A549 (cell line): ENCODE data around the gene ATP2C2. TPM values are rescaled to one million over a fixed set of nuclear protein-coding genes. Genes with fewer than 3 reads are reported as not detected.

Source experiments
- ATAC-seq, 2 experiments: fragments of 200-7000 bp in 1 of 2; fragments of >200 bp in 1 of 2; cut with Nextera tagmentation in 1 of 2; cut with Tn5 transposase in 1 of 2; 3 replicates each; pipeline versions ENCODE4 v1.8.0 to v1.9.1; 2018 to 2020; ENCODE audit warnings: mild to moderate bottlenecking in 1 of 2, moderate library complexity in 1 of 2
- CTCF ChIA-PET: fragments of 300-600 bp; sonication (Branson Sonifier 250); formaldehyde crosslinking; extraction: SDS; loops from one replicate; lab custom pipeline; 2021; ENCODE audit warnings: antibody characterized with exemption, inconsistent platforms; lab: Yijun Ruan, JAX
- POLR2A ChIA-PET: fragments of 350-600 bp; formaldehyde crosslinking; extraction: SDS; loops from one replicate; lab custom pipeline; 2021; ENCODE audit warnings: antibody characterized with exemption, inconsistent platforms; lab: Yijun Ruan, JAX
- DNase-seq, 2 experiments: peaks; one replicate each; pipeline versions ENCODE4 v3.0.0 to v3.0.0-alpha.2; 2011 to 2016; ENCODE audit warnings: low read depth in 1 of 2, low spot score in 1 of 2
- FAIRE-seq: peaks from 2 replicates; lab custom pipeline; 2011; peaks lifted over from hg19 to GRCh38; lab: Jason Lieb, UNC
- H3K27ac ChIP-seq, 2 experiments: fragments of >200 bp; sonication (Bioruptor Twin); formaldehyde crosslinking; 3 replicates each; pipeline ENCODE4 v1.5.1; 2016 to 2017
- H3K4me1 ChIP-seq: fragments of >200 bp; sonication (Bioruptor Twin); formaldehyde crosslinking; 3 replicates; pipeline ENCODE4 v1.6.1; 2016
- H3K4me2 ChIP-seq: fragments of >200 bp; sonication (Bioruptor Twin); formaldehyde crosslinking; 3 replicates; pipeline ENCODE4 v1.6.1; 2016
- H3K4me3 ChIP-seq: fragments of >200 bp; sonication (Bioruptor Twin); formaldehyde crosslinking; 3 replicates; pipeline ENCODE4 v1.5.1; 2016
- H3K9me3 ChIP-seq: fragments of >200 bp; sonication (Bioruptor Twin); formaldehyde crosslinking; 3 replicates; pipeline ENCODE4 v1.6.1; 2016
- ATOH8 ChIP-seq: fragments of 250-450 bp; sonication (Bioruptor Pico); IDR thresholded peaks from 2 replicates; pipeline ENCODE4 v1.5.0; 2020; ENCODE audit warnings: low read depth, mild to moderate bottlenecking, moderate library complexity
- BCL3 ChIP-seq: fragments of >200 bp; sonication (Bioruptor Twin); formaldehyde crosslinking; IDR thresholded peaks from 3 replicates; pipeline ENCODE4 v1.6.1; 2016
- CHD4 ChIP-seq: fragments of 200-600 bp; sonication (generic); IDR thresholded peaks from 2 replicates; pipeline ENCODE4 v1.6.1; 2016; ENCODE audit warnings: antibody characterized with exemption, mild to moderate bottlenecking, borderline replicate concordance
- EHMT2 ChIP-seq: fragments of 200-600 bp; sonication (generic); IDR thresholded peaks from 2 replicates; pipeline ENCODE4 v1.6.1; 2016; ENCODE audit warnings: antibody characterized with exemption, low read depth, mild to moderate bottlenecking, moderate library complexity
- EP300 ChIP-seq, 2 experiments: fragments of >200 bp; sonication (Bioruptor Twin); formaldehyde crosslinking; IDR thresholded peaks; 2 replicates in 1 of 2; 3 replicates in 1 of 2; pipeline ENCODE4 v1.6.1; 2016 to 2017
- FOSL2 ChIP-seq, 2 experiments: fragments of 450-650 bp in 1 of 2; fragments of >200 bp in 1 of 2; sonication (Bioruptor Twin) in 1 of 2; formaldehyde crosslinking; IDR thresholded peaks; 2 replicates each; pipeline versions ENCODE4 v1.5.0 to v1.6.1; 2016 to 2020; ENCODE audit warnings: mild to moderate bottlenecking in 1 of 2, moderate library complexity in 1 of 2
- FOXS1 ChIP-seq: fragments of 250-450 bp; sonication (Bioruptor Pico); IDR thresholded peaks from 2 replicates; pipeline ENCODE4 v1.5.0; 2020; ENCODE audit warnings: mild to moderate bottlenecking, moderate library complexity
- HEYL ChIP-seq: fragments of 250-450 bp; sonication (Bioruptor Pico); IDR thresholded peaks from 2 replicates; pipeline ENCODE4 v1.8.0; 2021; ENCODE audit warnings: mild to moderate bottlenecking, moderate library complexity
- HMGXB4 ChIP-seq: fragments of 250-450 bp; sonication (Bioruptor Pico); IDR thresholded peaks from 2 replicates; pipeline ENCODE4 v1.5.0; 2021; ENCODE audit warnings: mild to moderate bottlenecking, moderate library complexity, borderline replicate concordance
- HOXA7 ChIP-seq: fragments of 250-450 bp; sonication (Bioruptor Pico); IDR thresholded peaks from 2 replicates; pipeline ENCODE4 v1.5.0; 2020; ENCODE audit warnings: mild to moderate bottlenecking, moderate library complexity
- HOXB13 ChIP-seq: fragments of 250-450 bp; sonication (Bioruptor Pico); IDR thresholded peaks from 2 replicates; pipeline ENCODE4 v1.5.0; 2020; ENCODE audit warnings: low read depth, mild to moderate bottlenecking, moderate library complexity
- HOXB5 ChIP-seq: fragments of 250-450 bp; sonication (Bioruptor Pico); IDR thresholded peaks from 2 replicates; pipeline ENCODE4 v1.5.0; 2020; ENCODE audit warnings: mild to moderate bottlenecking, moderate library complexity
- JUN ChIP-seq, 2 experiments: fragments of >200 bp; sonication (Bioruptor Twin); formaldehyde crosslinking; IDR thresholded peaks; 2 replicates in 1 of 2; 3 replicates in 1 of 2; pipeline ENCODE4 v1.6.1; 2016 to 2017
- MYC ChIP-seq: IDR thresholded peaks from 2 replicates; pipeline ENCODE4 v1.6.1; 2012; ENCODE audit warnings: mild to moderate bottlenecking, inconsistent platforms, low read length, improper control_type of control experiment, borderline replicate concordance
- NPAS2 ChIP-seq: fragments of 250-450 bp; sonication (Bioruptor Pico); IDR thresholded peaks from 2 replicates; pipeline ENCODE4 v1.8.0; 2022; ENCODE audit warnings: mild to moderate bottlenecking, moderate library complexity, borderline replicate concordance
- NR3C1 ChIP-seq: fragments of >200 bp; sonication (Bioruptor Twin); formaldehyde crosslinking; IDR thresholded peaks from 3 replicates; pipeline ENCODE4 v1.6.1; 2017
- PHF8 ChIP-seq: fragments of 200-600 bp; sonication (generic); IDR thresholded peaks from 2 replicates; pipeline ENCODE4 v1.6.1; 2016; ENCODE audit warnings: low read depth, mild to moderate bottlenecking, antibody characterized with exemption, moderate library complexity, borderline replicate concordance
- POLR2A ChIP-seq: IDR thresholded peaks from 2 replicates; pipeline ENCODE4 v1.6.1; 2012; ENCODE audit warnings: mild to moderate bottlenecking, low read length
- POLR2AphosphoS2 ChIP-seq: conservative IDR thresholded peaks from 2 replicates; pipeline ENCODE4 v1.6.1; 2012; ENCODE audit warnings: low read length, improper control_type of control experiment, inconsistent platforms
- RAD21 ChIP-seq, 2 experiments: fragments of >200 bp in 1 of 2; sonication (Bioruptor Twin) in 1 of 2; formaldehyde crosslinking in 1 of 2; IDR thresholded peaks in 1 of 2; conservative IDR thresholded peaks in 1 of 2; 2 replicates in 1 of 2; 3 replicates in 1 of 2; pipeline ENCODE4 v1.6.1; 2012 to 2018; ENCODE audit warnings: inconsistent platforms in 1 of 2
- RCOR1 ChIP-seq: fragments of 150-350 bp; IDR thresholded peaks from 2 replicates; pipeline ENCODE4 v1.6.1; 2014; ENCODE audit warnings: antibody characterized with exemption, low read length, low read depth
- RFX5 ChIP-seq: fragments of 450-650 bp; IDR thresholded peaks from 2 replicates; pipeline ENCODE4 v1.7.1; 2014; ENCODE audit warnings: antibody characterized with exemption, mild to moderate bottlenecking, moderate library complexity
- RNF2 ChIP-seq: fragments of 200-600 bp; sonication (generic); IDR thresholded peaks from 2 replicates; pipeline ENCODE4 v1.6.1; 2016; ENCODE audit warnings: low read depth, mild to moderate bottlenecking, antibody characterized with exemption, moderate library complexity, borderline replicate concordance
- SMC3 ChIP-seq: fragments of >200 bp; sonication (Bioruptor Twin); formaldehyde crosslinking; IDR thresholded peaks from 3 replicates; pipeline ENCODE4 v1.6.1; 2018; ENCODE audit warnings: inconsistent platforms
- TP53 ChIP-seq: fragments of 250-450 bp; sonication (Bioruptor Pico); IDR thresholded peaks from 2 replicates; pipeline ENCODE4 v1.5.0; 2021; ENCODE audit warnings: mild to moderate bottlenecking, moderate library complexity
- ZFP36 ChIP-seq: fragments of 450-650 bp; IDR thresholded peaks from 2 replicates; pipeline ENCODE4 v1.6.1; 2014; ENCODE audit warnings: borderline replicate concordance; ENCODE audit not compliant: partially characterized antibody
- ZNF302 ChIP-seq: fragments of 250-450 bp; sonication (Bioruptor Pico); IDR thresholded peaks from 2 replicates; pipeline ENCODE4 v1.9.0; 2021; ENCODE audit warnings: inconsistent platforms, mild to moderate bottlenecking, moderate library complexity
- ZSCAN20 ChIP-seq: fragments of 250-450 bp; sonication (Bioruptor Pico); IDR thresholded peaks from 2 replicates; pipeline ENCODE4 v1.8.0; 2022; ENCODE audit warnings: mild to moderate bottlenecking, moderate library complexity
- WGBS: methylation state at CpG from one replicate; pipeline ENCODE4 v1.1.6; 2017; ENCODE audit errors: missing lambda C conversion rate; 5-methylcytosine and 5-hydroxymethylcytosine counted together
- polyA plus RNA-seq, 4 experiments: library from polyadenylated mRNA; depleted of rRNA in 3 of 4; stranded (reverse); fragments of >200 nt; fragmentation: RNase III in 1 of 4; extraction: RNeasy Plus Mini Kit Qiagen cat#74134 plus additional on column Dnase treatment in 1 of 4; gene quantifications; 2 replicates in 3 of 4; 3 replicates in 1 of 4; pipeline ENCODE4 v1.2.3, GENCODE V29; 2011 to 2017
- TF ChIP-seq, protein P1 (sequence below): fragments of 200-600 bp; sonication (generic); IDR thresholded peaks from 2 replicates; pipeline ENCODE4 v1.6.1; 2016; ENCODE audit warnings: antibody characterized with exemption, mild to moderate bottlenecking, moderate library complexity
- TF ChIP-seq, protein P2 (sequence below): IDR thresholded peaks from 2 replicates; pipeline ENCODE4 v1.6.1; 2012
- TF ChIP-seq, protein P3 (sequence below): IDR thresholded peaks from 2 replicates; pipeline ENCODE4 v1.6.1; 2012; ENCODE audit warnings: low read depth, borderline replicate concordance

ATP2C2 gene
- polyA plus RNA-seq, 2 of the 4 experiments (the other 2 are of a cell fraction) = 0.14 to 0.17 TPM

- ATAC-seq (peak; percentile 97), FAIRE-seq (peak; percentile 80), DNase-seq (peak; percentile 77 to 95)
- peaks cover 36% of the 10 kb centered on the region for H3K4me1 ChIP-seq
- H3K4me2 ChIP-seq = peak overlapping the region; percentile 69
- WGBS = 0% methylated on average over 9 of the region's 9 CpGs
- no peak overlapping the region for H3K4me3 ChIP-seq
- ChIA-PET POLR2A (interaction anchor here (1.0 kb wide), 1 partner anchor 109 kb away, joined by 3 read pairs; no protein-coding TSS in a partner anchor), CTCF (interaction anchor here (0.7 to 2.9 kb wide), 5 partner anchors 10 to 120 kb away, joined by 3 to 9 read pairs (median 3); no protein-coding TSS in a partner anchor)
- H3K27ac ChIP-seq = peak overlapping the region; percentile 71 to 88
- H3K9me3 ChIP-seq = peaks cover 4% of the 10 kb centered on the region; the same call in 1 of the 3 replicates
- TF ChIP-seq MYC = no peak
- TF ChIP-seq POLR2AphosphoS2 = no peak
- no peak for TF ChIP-seq ZSCAN20 (CRISPR knock-in tag)
- TF ChIP-seq SMC3 = peak; percentile 43
- no peak for TF ChIP-seq EHMT2
- TF ChIP-seq PHF8 = no peak
- TF ChIP-seq ZNF302 (CRISPR knock-in tag) = no peak
- TF ChIP-seq HOXB13 (CRISPR knock-in tag) = no peak
- TF ChIP-seq RNF2 = no peak
- no peak for TF ChIP-seq FOXS1 (CRISPR knock-in tag)
- peak; percentile 94 to 95 for TF ChIP-seq JUN (IDR thresholded peaks at IDR 0.05)
- no peak for TF ChIP-seq HEYL
- no peak for TF ChIP-seq TP53 (CRISPR knock-in tag)
- no peak for TF ChIP-seq RFX5
- no peak for TF ChIP-seq HOXA7 (CRISPR knock-in tag)
- TF ChIP-seq, protein P1, sequence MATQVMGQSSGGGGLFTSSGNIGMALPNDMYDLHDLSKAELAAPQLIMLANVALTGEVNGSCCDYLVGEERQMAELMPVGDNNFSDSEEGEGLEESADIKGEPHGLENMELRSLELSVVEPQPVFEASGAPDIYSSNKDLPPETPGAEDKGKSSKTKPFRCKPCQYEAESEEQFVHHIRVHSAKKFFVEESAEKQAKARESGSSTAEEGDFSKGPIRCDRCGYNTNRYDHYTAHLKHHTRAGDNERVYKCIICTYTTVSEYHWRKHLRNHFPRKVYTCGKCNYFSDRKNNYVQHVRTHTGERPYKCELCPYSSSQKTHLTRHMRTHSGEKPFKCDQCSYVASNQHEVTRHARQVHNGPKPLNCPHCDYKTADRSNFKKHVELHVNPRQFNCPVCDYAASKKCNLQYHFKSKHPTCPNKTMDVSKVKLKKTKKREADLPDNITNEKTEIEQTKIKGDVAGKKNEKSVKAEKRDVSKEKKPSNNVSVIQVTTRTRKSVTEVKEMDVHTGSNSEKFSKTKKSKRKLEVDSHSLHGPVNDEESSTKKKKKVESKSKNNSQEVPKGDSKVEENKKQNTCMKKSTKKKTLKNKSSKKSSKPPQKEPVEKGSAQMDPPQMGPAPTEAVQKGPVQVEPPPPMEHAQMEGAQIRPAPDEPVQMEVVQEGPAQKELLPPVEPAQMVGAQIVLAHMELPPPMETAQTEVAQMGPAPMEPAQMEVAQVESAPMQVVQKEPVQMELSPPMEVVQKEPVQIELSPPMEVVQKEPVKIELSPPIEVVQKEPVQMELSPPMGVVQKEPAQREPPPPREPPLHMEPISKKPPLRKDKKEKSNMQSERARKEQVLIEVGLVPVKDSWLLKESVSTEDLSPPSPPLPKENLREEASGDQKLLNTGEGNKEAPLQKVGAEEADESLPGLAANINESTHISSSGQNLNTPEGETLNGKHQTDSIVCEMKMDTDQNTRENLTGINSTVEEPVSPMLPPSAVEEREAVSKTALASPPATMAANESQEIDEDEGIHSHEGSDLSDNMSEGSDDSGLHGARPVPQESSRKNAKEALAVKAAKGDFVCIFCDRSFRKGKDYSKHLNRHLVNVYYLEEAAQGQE = no peak
- no peak for TF ChIP-seq HMGXB4 (CRISPR knock-in tag)
- TF ChIP-seq HOXB5 = no peak
- TF ChIP-seq NR3C1 = no peak
- TF ChIP-seq RAD21 (conservative IDR thresholded peaks at IDR 0.05 in 1 of 2, IDR thresholded peaks at IDR 0.05 in 1 of 2) = peak in 1 of 2 experiments; percentile 61; a peak in 2 of 5 replicates
- TF ChIP-seq, protein P2, sequence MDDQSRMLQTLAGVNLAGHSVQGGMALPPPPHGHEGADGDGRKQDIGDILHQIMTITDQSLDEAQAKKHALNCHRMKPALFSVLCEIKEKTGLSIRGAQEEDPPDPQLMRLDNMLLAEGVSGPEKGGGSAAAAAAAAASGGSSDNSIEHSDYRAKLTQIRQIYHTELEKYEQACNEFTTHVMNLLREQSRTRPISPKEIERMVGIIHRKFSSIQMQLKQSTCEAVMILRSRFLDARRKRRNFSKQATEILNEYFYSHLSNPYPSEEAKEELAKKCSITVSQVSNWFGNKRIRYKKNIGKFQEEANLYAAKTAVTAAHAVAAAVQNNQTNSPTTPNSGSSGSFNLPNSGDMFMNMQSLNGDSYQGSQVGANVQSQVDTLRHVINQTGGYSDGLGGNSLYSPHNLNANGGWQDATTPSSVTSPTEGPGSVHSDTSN = no peak
- TF ChIP-seq ZFP36 = no peak
- TF ChIP-seq EP300 (IDR thresholded peaks at IDR 0.05) = peak; percentile 69 to 89; a peak in 4 of 5 replicates
- TF ChIP-seq POLR2A = no peak
- no peak for TF ChIP-seq NPAS2 (CRISPR knock-in tag)
- TF ChIP-seq, protein P3, sequence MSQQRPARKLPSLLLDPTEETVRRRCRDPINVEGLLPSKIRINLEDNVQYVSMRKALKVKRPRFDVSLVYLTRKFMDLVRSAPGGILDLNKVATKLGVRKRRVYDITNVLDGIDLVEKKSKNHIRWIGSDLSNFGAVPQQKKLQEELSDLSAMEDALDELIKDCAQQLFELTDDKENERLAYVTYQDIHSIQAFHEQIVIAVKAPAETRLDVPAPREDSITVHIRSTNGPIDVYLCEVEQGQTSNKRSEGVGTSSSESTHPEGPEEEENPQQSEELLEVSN = no peak
- TF ChIP-seq ATOH8 = no peak
- no peak for TF ChIP-seq RCOR1
- TF ChIP-seq BCL3 = peak; percentile 80; the same call in 2 of the 3 replicates
- peak; percentile 60 for TF ChIP-seq FOSL2 (IDR thresholded peaks at IDR 0.05)
- TF ChIP-seq FOSL2 (CRISPR knock-in tag; IDR thresholded peaks at IDR 0.05) = peak; percentile 68
- no peak for TF ChIP-seq CHD4
These were observed 28.2 kb downstream of the ATP2C2 start for GRCh38 chr16:84396537-84397008.
